ENCODE measurements around the gene CCDC34. TPM values are rescaled to one million over a fixed set of nuclear protein-coding genes. Genes with fewer than 3 reads are reported as not detected.

CCDC34 gene
- total RNA-seq, 6 experiments from 2014 or later, result 7.9 to 18.7 (median 13.9) TPM

- Mint-ChIP-seq H3K4me1 (ENCODE audit: low read depth) (peaks cover 7% of the 10 kb centered on the region; the same call in 1 of the 2 replicates), H3K4me3 (no peak overlapping the region), H3K27ac (no peak overlapping the region), H3K27me3 (ENCODE audit: insufficient read depth) (no peaks in the 10 kb centered on the region), H3K9me3 (no peaks in the 10 kb centered on the region), H3K36me3 (ENCODE audit: low read depth) (peaks cover 10% of the 10 kb centered on the region; the same call in 1 of the 2 replicates)
- no peak for DNase-seq
- no peak for TF ChIP-seq CTCF (IDR thresholded peaks at IDR 0.05)
These were observed 9.1 kb upstream of the CCDC34 start for GRCh38 chr11:27372164-27372563.

- H3K9me3 Mint-ChIP-seq, result no peaks in the 10 kb centered on the region
- peaks cover 7% of the 10 kb centered on the region; the same call in 1 of the 2 replicates for H3K4me1 Mint-ChIP-seq (ENCODE audit: low read depth)
- no peak overlapping the region for H3K27ac Mint-ChIP-seq
- TF ChIP-seq CTCF (IDR thresholded peaks at IDR 0.05), result no peak
- H3K27me3 Mint-ChIP-seq (ENCODE audit: insufficient read depth), result no peaks in the 10 kb centered on the region
- DNase-seq, result no peak
- H3K4me3 Mint-ChIP-seq, result no peak overlapping the region
- H3K36me3 Mint-ChIP-seq (ENCODE audit: low read depth), result peaks cover 10% of the 10 kb centered on the region; the same call in 1 of the 2 replicates
These were observed 8.5 kb upstream of the CCDC34 start for GRCh38 chr11:27371489-27371888.

- no peak for DNase-seq
- Mint-ChIP-seq H3K9me3 (no peaks in the 10 kb centered on the region), H3K27me3 (ENCODE audit: insufficient read depth) (no peaks in the 10 kb centered on the region), H3K36me3 (ENCODE audit: low read depth) (peaks cover 10% of the 10 kb centered on the region; the same call in 1 of the 2 replicates), H3K4me3 (no peak overlapping the region), H3K27ac (no peak overlapping the region; the same call in 1 of the 2 replicates), H3K4me1 (ENCODE audit: low read depth) (peaks cover 7% of the 10 kb centered on the region; the same call in 1 of the 2 replicates)
- TF ChIP-seq CTCF (IDR thresholded peaks at IDR 0.05), result no peak
These were observed 7.4 kb upstream of the CCDC34 start for GRCh38 chr11:27370374-27370773.

- Mint-ChIP-seq H3K27me3 (ENCODE audit: insufficient read depth) (no peaks in the 10 kb centered on the region), H3K36me3 (ENCODE audit: low read depth) (peaks cover 10% of the 10 kb centered on the region; the same call in 1 of the 2 replicates), H3K27ac (no peak overlapping the region), H3K4me1 (ENCODE audit: low read depth) (peaks cover 16% of the 10 kb centered on the region), H3K9me3 (no peaks in the 10 kb centered on the region), H3K4me3 (no peak overlapping the region)
- TF ChIP-seq CTCF (IDR thresholded peaks at IDR 0.05), result no peak
- DNase-seq, result no peak
These were observed 4.9 kb upstream of the CCDC34 start for GRCh38 chr11:27367881-27368280.

- Mint-ChIP-seq H3K4me1 (ENCODE audit: low read depth) (peaks cover 27% of the 10 kb centered on the region), H3K36me3 (ENCODE audit: low read depth) (peaks cover 10% of the 10 kb centered on the region)
These were observed 632 bp upstream of the CCDC34 start for GRCh38 chr11:27363576-27364117.

More at GRCh38 chr11:27363576-27364117, 632 bp upstream of the CCDC34 start:
- H3K9me3 Mint-ChIP-seq, result no peaks in the 10 kb centered on the region
- H3K27me3 Mint-ChIP-seq (ENCODE audit: insufficient read depth), result no peaks in the 10 kb centered on the region
- peak overlapping the region; percentile 95 for H3K27ac Mint-ChIP-seq
- TF ChIP-seq CTCF (IDR thresholded peaks at IDR 0.05), result no peak
- no peak for DNase-seq
- peak overlapping the region; percentile 93 for H3K4me3 Mint-ChIP-seq
